ENCODE results near the gene FLNC. TPM values are rescaled to one million over a fixed set of nuclear protein-coding genes. Genes with fewer than 3 reads are reported as not detected.

The FLNC gene
- total and polyA plus RNA-seq, 10 donors = 0.21 to 1.8 (median 0.66) TPM

DNA sequence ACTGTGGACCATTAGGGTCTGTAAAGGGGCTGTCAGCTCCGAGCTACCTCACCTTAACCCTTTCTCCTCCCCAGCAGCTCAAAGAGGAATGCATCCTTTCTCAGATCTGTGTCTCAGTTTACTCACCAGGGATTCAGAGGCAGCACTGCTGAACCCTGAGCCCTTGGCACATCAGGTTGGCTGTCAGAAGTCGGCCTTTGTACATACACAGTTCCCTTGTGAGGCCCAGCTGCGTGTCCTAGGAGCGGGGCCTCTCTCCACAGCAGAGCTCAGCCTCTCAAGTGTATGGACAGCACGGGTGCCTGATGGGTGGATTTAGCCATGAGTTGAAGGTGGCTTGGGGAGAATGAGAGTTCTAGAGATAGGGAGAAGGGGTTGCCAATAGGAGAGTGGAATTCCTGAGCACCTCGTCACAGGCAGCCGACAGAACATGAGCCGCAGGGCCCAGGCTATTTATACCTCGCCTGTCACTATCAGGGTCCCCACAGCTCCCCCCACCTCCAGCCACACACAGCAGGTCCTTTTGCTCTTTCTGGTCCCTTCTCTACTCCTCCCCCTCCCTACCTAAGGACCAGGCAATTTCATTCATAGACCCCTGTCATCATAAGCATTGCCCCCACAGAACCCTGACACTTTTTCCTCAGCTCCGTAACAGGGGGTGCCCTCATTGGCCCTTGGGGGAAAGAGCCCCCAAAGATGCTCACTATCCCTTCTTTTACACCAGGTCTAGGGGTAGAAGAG, 2.1 kb upstream of the FLNC start:
- TF ChIP-seq POLR2A (IDR thresholded peaks at IDR 0.05) = no peak
- TF ChIP-seq POLR2AphosphoS5 (IDR thresholded peaks at IDR 0.05) = no peak
- TF ChIP-seq CTCF (IDR thresholded peaks at IDR 0.05 in 8 of 11, conservative IDR thresholded peaks at IDR 0.05 in 3 of 11) = no peak
- intact Hi-C loops (cut with DNase I; ENCODE audit: low total_unique reads) = no loop called here
- DNase-seq = no peak
- no peak overlapping the region for H3K27ac ChIP-seq
- H3K36me3 ChIP-seq = no peaks in the 10 kb centered on the region
- 80 to 93% (median 88%) methylated on average over 10 of the region's 10 CpGs for WGBS, 5 donors
- H3K9me3 ChIP-seq = no peaks in the 10 kb centered on the region
- peaks cover 4 to 76% (median 47%) of the 10 kb centered on the region in 7 donors for H3K27me3 ChIP-seq (replicated peaks in 1 of 7)
- no peak overlapping the region for H3K4me3 ChIP-seq
- H3K4me1 ChIP-seq = peaks cover 16 to 39% (median 29%) of the 10 kb centered on the region in 6 donors

DNA sequence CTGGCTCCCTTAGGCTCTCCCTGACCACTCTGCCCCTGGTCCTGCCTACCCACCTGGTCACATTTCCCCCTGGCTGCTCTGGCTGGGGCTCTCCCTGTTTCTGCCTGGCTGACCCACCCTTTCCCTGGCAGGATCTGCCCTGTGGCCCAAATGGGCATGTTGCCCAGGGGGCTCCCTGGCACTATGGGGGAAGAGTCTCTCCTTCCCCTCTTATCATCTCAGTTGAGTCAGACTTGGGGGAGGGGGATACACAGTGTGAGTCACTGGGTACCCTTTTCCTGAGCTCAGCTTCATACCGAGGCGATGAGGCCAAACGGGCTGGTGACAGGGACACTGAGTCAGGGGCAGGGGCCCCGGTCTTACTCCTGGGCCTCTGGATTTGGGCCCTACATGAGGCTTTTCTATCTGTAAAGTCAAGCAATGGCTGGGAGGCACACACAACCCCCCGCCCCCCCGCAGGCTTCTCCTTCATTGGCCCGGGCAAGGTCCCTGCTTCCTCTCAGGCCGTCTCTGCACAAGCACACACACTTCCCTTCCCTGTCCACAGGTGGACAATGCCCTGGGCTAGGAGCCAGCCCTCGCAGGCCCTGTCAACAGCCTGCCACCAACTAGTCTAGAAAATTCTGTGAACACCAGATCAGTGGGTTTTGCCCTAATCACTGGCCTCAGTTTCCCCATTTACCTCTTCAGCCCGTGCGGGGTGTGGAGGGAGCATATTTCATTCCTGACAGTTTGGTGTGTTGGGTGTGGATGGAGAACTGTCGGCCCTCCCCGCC, 627 bp upstream of the FLNC start:
- no peaks in the 10 kb centered on the region for H3K36me3 ChIP-seq
- TF ChIP-seq CTCF (IDR thresholded peaks at IDR 0.05 in 8 of 11, conservative IDR thresholded peaks at IDR 0.05 in 3 of 11) (no peak), POLR2A (IDR thresholded peaks at IDR 0.05) (no peak), POLR2AphosphoS5 (IDR thresholded peaks at IDR 0.05) (no peak)
- H3K4me1 ChIP-seq = peaks cover 16 to 40% (median 29%) of the 10 kb centered on the region in 6 donors
- peak overlapping the region in 4 of 8 donors; percentile 41 to 69 (median 46) for H3K4me3 ChIP-seq
- no peaks in the 10 kb centered on the region for H3K9me3 ChIP-seq
- 3 to 34% (median 21%) methylated on average over 7 to 13 of the region's 13 CpGs for WGBS, 5 donors
- intact Hi-C loops (cut with DNase I; ENCODE audit: low total_unique reads) = no loop called here
- peaks cover 4 to 80% (median 48%) of the 10 kb centered on the region in 7 donors for H3K27me3 ChIP-seq (replicated peaks in 1 of 7)
- no peak for DNase-seq
- no peak overlapping the region for H3K27ac ChIP-seq

GRCh38 chr7:128831178-128831993, 1.2 kb downstream of the FLNC start:
- Histone ChIP-seq H3K27ac (no peak overlapping the region), H3K9me3 (no peaks in the 10 kb centered on the region), H3K36me3 (no peaks in the 10 kb centered on the region), H3K4me1 (peaks cover 16 to 40% (median 29%) of the 10 kb centered on the region in 6 donors), H3K27me3 (replicated peaks in 1 of 7) (peaks cover 4 to 74% (median 48%) of the 10 kb centered on the region in 7 donors), H3K4me3 (peak overlapping the region in 5 of 8 donors; percentile 31 to 69 (median 41))
- peak; percentile 74 for DNase-seq
- intact Hi-C loops (cut with DNase I; ENCODE audit: low total_unique reads) = no loop called here
- TF ChIP-seq CTCF (IDR thresholded peaks at IDR 0.05 in 8 of 11, conservative IDR thresholded peaks at IDR 0.05 in 3 of 11) (no peak), POLR2AphosphoS5 (IDR thresholded peaks at IDR 0.05) (no peak), POLR2A (IDR thresholded peaks at IDR 0.05) (no peak)
- WGBS, 5 donors = 7 to 14% (median 8%) methylated on average over 15 to 33 of the region's 33 CpGs
